ENCODE data around the gene PGAP6. TPM values are rescaled to one million over a fixed set of nuclear protein-coding genes. Genes with fewer than 3 reads are reported as not detected.

Gene PGAP6
- total and polyA plus RNA-seq, 4 donors = 38.0 to 100.0 (median 68.1) TPM

DNA sequence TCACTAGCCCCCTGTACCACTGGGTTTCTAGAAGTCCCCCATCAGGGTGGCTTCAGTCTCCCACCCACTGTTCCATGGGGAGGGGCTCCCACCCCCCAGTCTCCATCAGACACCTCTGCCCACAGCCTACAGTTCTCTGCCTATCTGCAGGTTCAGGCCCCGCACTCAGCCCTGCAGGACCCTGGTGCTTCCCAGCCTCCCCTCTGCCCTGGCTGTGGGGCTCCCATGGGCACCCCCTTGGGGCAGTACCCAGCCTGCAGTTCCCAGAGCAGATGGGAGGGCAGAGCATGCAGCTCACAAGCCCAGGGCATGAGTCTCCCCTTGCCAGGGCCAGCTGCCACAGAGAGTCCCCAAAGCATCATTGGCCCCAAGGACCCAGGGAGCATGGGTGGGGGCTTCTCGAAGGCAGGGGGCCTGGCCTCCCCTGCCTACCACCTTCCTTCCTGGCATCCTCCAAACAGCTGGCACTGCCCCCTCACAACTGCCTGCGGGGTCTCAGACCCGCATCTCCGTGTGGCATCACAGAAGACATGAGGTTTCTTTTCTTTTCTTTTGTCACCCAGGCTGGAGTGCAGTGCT, 8.7 kb downstream of the PGAP6 start:
- no peak for ATAC-seq (ENCODE audit: insufficient read depth, low FRiP score)
- Histone ChIP-seq H3K27ac (ENCODE audit: low read depth in 1 of 2, low read length in 1 of 2) (no peak overlapping the region), H3K9ac (ENCODE audit: insufficient read depth in 1 of 2, low read length in 2 of 2) (no peak overlapping the region), H3K4me1 (ENCODE audit: control insufficient read depth in 5 of 5, insufficient read depth in 5 of 5, low read length in 5 of 5) (peaks cover 0 to 14% (median 4%) of the 10 kb centered on the region in 5 donors), H3K36me3 (ENCODE audit: control insufficient read depth in 4 of 4, insufficient read depth in 4 of 4, low read length in 4 of 4) (peaks cover 0 to 69% (median 8%) of the 10 kb centered on the region in 4 donors), H3K9me3 (ENCODE audit: control insufficient read depth in 4 of 4, insufficient read depth in 3 of 4, low read length in 3 of 4) (no peaks in the 10 kb centered on the region), H3K27me3 (ENCODE audit: control insufficient read depth in 3 of 3, insufficient read depth in 3 of 3, low read length in 2 of 3) (no peaks in the 10 kb centered on the region), H3K4me3 (no peak overlapping the region)
- no peak for DNase-seq
- WGBS, 2 donors = 87 to 89% methylated on average over 5 of the region's 5 CpGs
- TF ChIP-seq, protein P1, sequence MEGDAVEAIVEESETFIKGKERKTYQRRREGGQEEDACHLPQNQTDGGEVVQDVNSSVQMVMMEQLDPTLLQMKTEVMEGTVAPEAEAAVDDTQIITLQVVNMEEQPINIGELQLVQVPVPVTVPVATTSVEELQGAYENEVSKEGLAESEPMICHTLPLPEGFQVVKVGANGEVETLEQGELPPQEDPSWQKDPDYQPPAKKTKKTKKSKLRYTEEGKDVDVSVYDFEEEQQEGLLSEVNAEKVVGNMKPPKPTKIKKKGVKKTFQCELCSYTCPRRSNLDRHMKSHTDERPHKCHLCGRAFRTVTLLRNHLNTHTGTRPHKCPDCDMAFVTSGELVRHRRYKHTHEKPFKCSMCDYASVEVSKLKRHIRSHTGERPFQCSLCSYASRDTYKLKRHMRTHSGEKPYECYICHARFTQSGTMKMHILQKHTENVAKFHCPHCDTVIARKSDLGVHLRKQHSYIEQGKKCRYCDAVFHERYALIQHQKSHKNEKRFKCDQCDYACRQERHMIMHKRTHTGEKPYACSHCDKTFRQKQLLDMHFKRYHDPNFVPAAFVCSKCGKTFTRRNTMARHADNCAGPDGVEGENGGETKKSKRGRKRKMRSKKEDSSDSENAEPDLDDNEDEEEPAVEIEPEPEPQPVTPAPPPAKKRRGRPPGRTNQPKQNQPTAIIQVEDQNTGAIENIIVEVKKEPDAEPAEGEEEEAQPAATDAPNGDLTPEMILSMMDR (IDR thresholded peaks at IDR 0.05; ENCODE audit: control extremely low read depth, extremely low read depth) = no peak

- Histone ChIP-seq H3K4me3 (no peak overlapping the region), H3K4me1 (ENCODE audit: control insufficient read depth in 5 of 5, insufficient read depth in 5 of 5, low read length in 5 of 5) (peaks cover 0 to 14% (median 4%) of the 10 kb centered on the region in 5 donors), H3K27ac (ENCODE audit: low read depth in 1 of 2, low read length in 1 of 2) (no peak overlapping the region), H3K9me3 (ENCODE audit: control insufficient read depth in 4 of 4, insufficient read depth in 3 of 4, low read length in 3 of 4) (no peaks in the 10 kb centered on the region), H3K36me3 (ENCODE audit: control insufficient read depth in 4 of 4, insufficient read depth in 4 of 4, low read length in 4 of 4) (peaks cover 4 to 72% (median 11%) of the 10 kb centered on the region in 4 donors), H3K9ac (ENCODE audit: insufficient read depth in 1 of 2, low read length in 2 of 2) (no peak overlapping the region), H3K27me3 (ENCODE audit: control insufficient read depth in 3 of 3, insufficient read depth in 3 of 3, low read length in 2 of 3) (no peaks in the 10 kb centered on the region)
- 92% methylated on average over 19 of the region's 19 CpGs for WGBS, 2 donors
- DNase-seq (no peak), ATAC-seq (ENCODE audit: insufficient read depth, low FRiP score) (no peak)
- TF ChIP-seq, protein P1 (IDR thresholded peaks at IDR 0.05; ENCODE audit: control extremely low read depth, extremely low read depth) = no peak
Observed at GRCh38 chr16:372302-372983, 9.3 kb downstream of the PGAP6 start.

- Histone ChIP-seq H3K4me3 (no peak overlapping the region), H3K9ac (ENCODE audit: insufficient read depth in 1 of 2, low read length in 2 of 2) (no peak overlapping the region), H3K27me3 (ENCODE audit: control insufficient read depth in 3 of 3, insufficient read depth in 3 of 3, low read length in 2 of 3) (no peaks in the 10 kb centered on the region), H3K4me1 (ENCODE audit: control insufficient read depth in 5 of 5, insufficient read depth in 5 of 5, low read length in 5 of 5) (peaks cover 0 to 14% (median 4%) of the 10 kb centered on the region in 5 donors), H3K9me3 (ENCODE audit: control insufficient read depth in 4 of 4, insufficient read depth in 3 of 4, low read length in 3 of 4) (no peaks in the 10 kb centered on the region), H3K36me3 (ENCODE audit: control insufficient read depth in 4 of 4, insufficient read depth in 4 of 4, low read length in 4 of 4) (peaks cover 6 to 71% (median 16%) of the 10 kb centered on the region in 4 donors), H3K27ac (ENCODE audit: low read depth in 1 of 2, low read length in 1 of 2) (no peak overlapping the region)
- 90 to 92% methylated on average over 30 to 31 of the region's 31 CpGs for WGBS, 2 donors
- DNase-seq (no peak), ATAC-seq (ENCODE audit: insufficient read depth, low FRiP score) (no peak)
- TF ChIP-seq, protein P1 (IDR thresholded peaks at IDR 0.05; ENCODE audit: control extremely low read depth, extremely low read depth) = no peak
Observed at GRCh38 chr16:371515-372301, 10.1 kb downstream of the PGAP6 start.

All from lung (tissue), 12 donors.